Fibroblast of pulmonary artery (primary cell): Measurements from ENCODE around the gene ENPP3.

Experiments used
- DNase-seq: peaks from one replicate; pipeline ENCODE4 v3.0.0-alpha.2; 2010; ENCODE audit warnings: low read depth
- H3K4me3 ChIP-seq: replicated peaks from 2 replicates; pipeline ENCODE4 v1.5.1; 2011; ENCODE audit warnings: low read depth, mild to moderate bottlenecking, control low read depth, low read length, moderate library complexity
- TF ChIP-seq, protein P1 (sequence below): IDR thresholded peaks from 2 replicates; pipeline ENCODE4 v1.5.1; 2011; ENCODE audit warnings: mild to moderate bottlenecking, control low read depth, low read length, inconsistent platforms; ENCODE audit errors: missing control alignments

Gene ENPP3

DNA sequence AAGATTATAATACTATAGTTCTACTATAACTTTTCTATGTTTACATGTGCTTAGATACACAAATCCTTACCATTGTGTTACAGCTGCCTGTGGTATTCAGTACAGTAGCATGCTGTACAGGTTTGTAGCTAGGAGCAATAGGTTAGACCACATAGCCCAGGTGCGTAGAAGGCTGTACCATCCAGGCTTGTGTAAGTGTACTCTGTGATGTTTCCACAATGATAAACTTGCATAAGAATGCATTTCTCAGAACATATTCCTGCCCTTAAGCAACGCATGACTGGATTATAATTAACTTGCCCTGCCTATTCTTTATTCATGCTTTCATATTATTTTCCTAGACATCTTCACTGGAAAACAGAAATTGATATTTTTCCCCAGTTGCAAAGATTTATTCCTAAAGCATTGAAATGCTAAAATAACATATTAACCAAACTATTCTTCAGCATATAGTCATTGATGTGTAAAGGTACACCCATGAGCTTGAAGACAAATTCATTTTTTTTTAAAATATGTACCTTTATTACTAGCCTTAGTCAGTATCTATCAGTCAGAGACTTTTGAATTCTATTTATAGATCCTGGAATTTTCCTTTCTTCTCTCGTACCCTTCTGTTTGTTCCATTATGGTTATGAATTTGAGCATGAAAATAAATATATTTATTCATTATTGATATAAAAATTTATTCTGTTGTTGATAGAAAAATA, 80.9 kb downstream of the ENPP3 start:
- DNase-seq: no peak
- no peak overlapping the region for H3K4me3 ChIP-seq
- TF ChIP-seq, protein P1, sequence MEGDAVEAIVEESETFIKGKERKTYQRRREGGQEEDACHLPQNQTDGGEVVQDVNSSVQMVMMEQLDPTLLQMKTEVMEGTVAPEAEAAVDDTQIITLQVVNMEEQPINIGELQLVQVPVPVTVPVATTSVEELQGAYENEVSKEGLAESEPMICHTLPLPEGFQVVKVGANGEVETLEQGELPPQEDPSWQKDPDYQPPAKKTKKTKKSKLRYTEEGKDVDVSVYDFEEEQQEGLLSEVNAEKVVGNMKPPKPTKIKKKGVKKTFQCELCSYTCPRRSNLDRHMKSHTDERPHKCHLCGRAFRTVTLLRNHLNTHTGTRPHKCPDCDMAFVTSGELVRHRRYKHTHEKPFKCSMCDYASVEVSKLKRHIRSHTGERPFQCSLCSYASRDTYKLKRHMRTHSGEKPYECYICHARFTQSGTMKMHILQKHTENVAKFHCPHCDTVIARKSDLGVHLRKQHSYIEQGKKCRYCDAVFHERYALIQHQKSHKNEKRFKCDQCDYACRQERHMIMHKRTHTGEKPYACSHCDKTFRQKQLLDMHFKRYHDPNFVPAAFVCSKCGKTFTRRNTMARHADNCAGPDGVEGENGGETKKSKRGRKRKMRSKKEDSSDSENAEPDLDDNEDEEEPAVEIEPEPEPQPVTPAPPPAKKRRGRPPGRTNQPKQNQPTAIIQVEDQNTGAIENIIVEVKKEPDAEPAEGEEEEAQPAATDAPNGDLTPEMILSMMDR: no peak

DNA sequence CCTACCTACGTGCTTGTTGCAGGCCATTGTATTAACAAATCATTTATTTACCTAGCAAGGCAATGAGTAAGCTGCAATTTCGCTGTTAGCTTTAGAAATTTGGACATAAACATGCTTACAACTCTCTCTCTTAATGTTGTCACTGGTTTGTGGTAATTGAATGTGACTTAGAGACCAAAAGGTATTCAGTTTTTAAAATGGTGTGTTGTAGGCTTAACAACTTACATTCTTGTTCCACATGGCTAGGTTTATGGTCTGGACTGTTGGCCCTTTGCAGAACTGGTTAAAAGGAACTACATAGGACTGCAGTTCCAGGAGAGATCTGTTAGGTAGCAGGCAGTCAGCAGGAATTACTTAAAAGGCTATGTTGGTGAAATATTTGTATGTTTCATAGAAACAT, 84.1 kb downstream of the ENPP3 start:
- H3K4me3 ChIP-seq: no peak overlapping the region
- DNase-seq: no peak
- TF ChIP-seq, protein P1: no peak

DNA sequence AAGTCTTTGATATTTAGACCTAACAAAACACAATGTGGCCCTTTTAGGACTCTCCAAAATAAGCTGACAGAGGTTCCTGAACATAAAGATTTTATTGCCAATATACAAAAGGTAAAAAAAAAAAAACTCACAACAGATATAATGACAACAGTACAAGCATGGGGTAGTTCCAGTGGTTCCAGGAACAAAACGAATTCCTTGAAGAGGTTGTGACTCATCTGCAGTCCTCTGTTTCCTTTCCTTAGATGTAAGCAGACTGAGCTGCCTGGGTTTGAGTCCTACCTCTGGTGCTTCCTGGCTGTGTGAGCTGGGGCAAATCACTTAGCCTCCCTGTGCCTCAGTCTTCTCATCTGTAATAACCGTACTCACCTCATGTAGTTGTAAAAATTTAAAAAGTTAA, 87.0 kb downstream of the ENPP3 start:
- DNase-seq: no peak
- no peak overlapping the region for H3K4me3 ChIP-seq
- TF ChIP-seq, protein P1: no peak

DNA sequence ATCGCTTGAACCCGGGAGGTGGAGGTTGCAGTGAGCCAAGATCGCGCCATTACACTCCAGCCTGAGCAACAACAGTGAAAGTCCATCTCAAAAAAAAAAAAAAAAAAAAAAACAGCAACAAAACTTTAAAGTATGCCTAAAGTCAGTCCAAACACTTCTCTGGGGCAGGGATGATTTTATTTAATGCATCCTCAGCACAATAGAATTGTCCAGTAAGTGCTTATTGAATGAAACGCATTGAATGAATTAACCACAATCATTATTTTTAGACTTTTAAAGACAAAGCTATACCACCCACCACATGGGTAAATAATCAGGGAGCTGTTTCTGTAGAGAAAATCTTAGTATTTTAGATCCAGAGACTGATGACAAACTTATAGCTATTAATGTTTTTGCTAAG, 90.4 kb downstream of the ENPP3 start:
- no peak for DNase-seq
- H3K4me3 ChIP-seq: no peak overlapping the region
- TF ChIP-seq, protein P1: no peak

DNA sequence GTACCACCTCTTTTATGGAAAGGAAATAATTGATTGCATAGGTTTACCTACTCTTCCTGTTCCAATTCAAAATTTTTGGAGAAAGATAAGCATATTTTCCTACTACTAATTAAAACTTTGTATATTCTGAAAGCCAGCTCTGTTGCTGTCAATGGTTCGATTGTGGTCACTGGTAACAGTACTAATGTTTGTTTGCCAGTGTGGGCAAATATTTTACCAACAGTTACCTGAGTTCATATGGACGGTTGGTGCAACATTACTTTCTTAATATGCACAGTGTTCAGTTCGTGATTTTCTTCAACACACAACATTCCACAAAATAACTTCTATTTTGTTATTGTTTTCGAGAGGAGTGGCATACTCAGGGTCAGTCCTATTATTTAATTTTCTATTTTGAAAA, 90.8 kb downstream of the ENPP3 start:
- TF ChIP-seq, protein P1: no peak
- H3K4me3 ChIP-seq: no peak overlapping the region
- DNase-seq: no peak

DNA sequence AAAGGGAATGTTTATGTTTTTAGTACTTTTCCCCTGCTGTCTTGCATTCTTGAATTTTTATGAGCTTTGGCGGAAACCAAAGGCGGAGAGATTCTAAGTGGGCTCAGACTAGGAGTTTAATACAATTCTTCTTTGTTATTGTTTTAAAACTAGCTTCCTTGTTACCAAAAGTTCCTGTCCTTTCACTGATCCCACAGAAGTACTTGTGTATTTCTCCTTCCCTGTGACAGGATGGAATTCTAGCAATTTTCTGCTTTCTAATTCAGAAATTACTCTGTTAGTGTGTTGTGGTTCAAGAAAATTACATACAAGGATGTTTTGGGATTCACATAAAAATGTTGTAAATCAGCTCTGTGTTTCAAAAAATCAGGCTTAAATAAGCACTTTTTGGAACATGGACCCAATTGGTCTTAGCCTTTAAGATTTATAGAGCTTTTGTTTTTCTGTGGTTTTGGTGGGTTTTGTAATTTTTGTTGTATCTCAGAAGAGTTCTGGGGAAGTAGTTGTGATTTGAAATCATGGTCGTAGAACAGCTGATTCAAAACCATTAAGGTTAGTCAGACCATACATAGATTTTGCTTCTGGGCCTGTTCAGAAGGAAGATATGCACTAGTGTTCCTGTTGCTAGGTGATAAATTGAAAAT, 91.3 kb downstream of the ENPP3 start:
- H3K4me3 ChIP-seq: no peak overlapping the region
- DNase-seq: no peak
- TF ChIP-seq, protein P1: no peak

DNA sequence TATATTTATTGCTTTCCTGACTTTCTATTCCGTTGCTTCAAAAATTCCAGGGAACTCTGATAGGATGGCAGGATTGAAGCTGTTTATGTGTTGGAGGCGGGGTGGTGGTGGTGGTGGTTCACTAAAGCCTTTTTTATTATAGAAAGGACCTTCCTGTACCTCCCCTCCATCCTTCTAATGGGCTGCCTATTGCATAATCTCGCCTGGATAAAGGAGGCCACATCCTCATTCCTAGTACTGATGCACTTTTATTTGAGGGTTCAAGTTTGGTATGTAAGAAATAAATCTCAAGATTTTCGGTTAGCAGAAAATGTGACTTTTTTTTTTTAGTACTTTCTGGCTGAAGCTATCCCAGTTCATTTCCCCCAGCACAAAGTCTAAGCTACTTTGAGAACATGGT, 92.4 kb downstream of the ENPP3 start:
- TF ChIP-seq, protein P1: no peak
- DNase-seq: no peak

More for the DNA sequence above, 92.4 kb downstream of the ENPP3 start:
- no peak overlapping the region for H3K4me3 ChIP-seq
